Epithelial cell of proximal tubule (primary cell): ENCODE data around the gene SNX9. TPM values are rescaled to one million over a fixed set of nuclear protein-coding genes. Genes with fewer than 3 reads are reported as not detected.

Experiments
- DNase-seq: peaks from one replicate; pipeline ENCODE4 v3.0.0-alpha.2; 2011; ENCODE audit warnings: low read depth
- H3K4me3 ChIP-seq: 2 replicates; pipeline ENCODE4 v1.5.1; 2011; ENCODE audit warnings: low read depth, mild to moderate bottlenecking, low read length
- total RNA-seq: library from RNA; depleted of rRNA; stranded (reverse); fragments of >200 nt; gene quantifications from 2 replicates; pipeline ENCODE4 v1.2.3, GENCODE V29; 2015
- TF ChIP-seq, protein P1 (sequence below): conservative IDR thresholded peaks from 2 replicates; pipeline ENCODE4 v1.5.1; 2012; ENCODE audit warnings: low read depth, mild to moderate bottlenecking, low read length

Gene SNX9
- total RNA-seq, 1 donor from 2014 or later, result 51.3 TPM

DNA sequence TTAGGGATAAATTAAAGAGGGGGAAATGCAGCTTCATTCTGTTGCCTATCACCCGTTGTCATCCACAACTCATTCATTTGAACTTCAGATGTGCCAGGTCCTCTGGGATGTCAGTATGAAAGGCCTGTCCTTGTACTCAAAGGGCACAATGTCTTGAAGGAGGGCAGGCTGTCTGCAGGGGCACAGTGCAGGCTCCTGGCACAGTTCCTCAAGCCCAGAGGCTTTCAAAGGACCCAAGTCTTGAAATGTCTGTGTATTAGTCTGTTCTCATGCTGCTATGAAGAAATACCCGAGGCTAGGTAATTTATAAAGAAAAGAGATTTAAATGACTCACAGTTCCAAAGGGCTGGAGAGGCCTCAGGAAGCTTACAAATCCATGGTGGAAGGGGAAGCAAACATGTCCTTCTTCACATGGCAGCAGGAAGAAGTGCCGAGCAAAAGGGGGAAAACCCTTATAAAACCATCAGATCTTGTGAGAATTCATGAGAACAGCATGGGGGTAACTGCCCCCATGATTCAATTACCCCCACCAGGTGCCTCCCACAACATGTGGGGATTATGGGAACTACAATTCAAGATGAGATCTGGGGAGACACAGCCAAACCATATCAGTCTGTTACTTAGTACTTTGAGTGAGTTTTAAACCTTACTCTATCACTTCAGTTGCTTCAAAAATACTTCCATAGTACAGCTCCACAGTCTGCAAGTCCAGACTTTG, 9.4 kb downstream of the SNX9 start:
- TF ChIP-seq, protein P1, sequence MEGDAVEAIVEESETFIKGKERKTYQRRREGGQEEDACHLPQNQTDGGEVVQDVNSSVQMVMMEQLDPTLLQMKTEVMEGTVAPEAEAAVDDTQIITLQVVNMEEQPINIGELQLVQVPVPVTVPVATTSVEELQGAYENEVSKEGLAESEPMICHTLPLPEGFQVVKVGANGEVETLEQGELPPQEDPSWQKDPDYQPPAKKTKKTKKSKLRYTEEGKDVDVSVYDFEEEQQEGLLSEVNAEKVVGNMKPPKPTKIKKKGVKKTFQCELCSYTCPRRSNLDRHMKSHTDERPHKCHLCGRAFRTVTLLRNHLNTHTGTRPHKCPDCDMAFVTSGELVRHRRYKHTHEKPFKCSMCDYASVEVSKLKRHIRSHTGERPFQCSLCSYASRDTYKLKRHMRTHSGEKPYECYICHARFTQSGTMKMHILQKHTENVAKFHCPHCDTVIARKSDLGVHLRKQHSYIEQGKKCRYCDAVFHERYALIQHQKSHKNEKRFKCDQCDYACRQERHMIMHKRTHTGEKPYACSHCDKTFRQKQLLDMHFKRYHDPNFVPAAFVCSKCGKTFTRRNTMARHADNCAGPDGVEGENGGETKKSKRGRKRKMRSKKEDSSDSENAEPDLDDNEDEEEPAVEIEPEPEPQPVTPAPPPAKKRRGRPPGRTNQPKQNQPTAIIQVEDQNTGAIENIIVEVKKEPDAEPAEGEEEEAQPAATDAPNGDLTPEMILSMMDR, result no peak
- DNase-seq, result no peak

DNA sequence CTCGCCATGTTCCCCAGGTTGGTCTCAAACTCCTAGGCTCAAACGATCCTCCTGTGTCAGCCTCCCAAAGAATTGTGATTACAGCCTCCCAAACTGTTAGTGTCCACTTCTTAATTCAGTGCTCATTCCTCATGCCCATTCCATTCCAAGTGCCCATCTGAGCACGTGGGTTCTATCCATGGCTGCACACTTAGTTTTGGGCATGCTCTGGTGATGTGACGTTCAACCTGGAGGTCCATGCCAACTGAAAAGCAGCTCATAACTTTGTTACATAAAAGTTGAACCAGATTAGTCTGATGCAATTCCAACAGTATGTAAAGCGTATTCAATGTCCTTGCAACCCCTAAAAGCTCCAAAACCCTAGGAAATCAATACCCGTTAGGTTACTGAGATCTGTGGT, 11.5 kb downstream of the SNX9 start:
- TF ChIP-seq, protein P1, result no peak
- no peak overlapping the region for H3K4me3 ChIP-seq
- no peak for DNase-seq

More for the DNA sequence above, 9.4 kb downstream of the SNX9 start:
- no peak overlapping the region for H3K4me3 ChIP-seq

DNA sequence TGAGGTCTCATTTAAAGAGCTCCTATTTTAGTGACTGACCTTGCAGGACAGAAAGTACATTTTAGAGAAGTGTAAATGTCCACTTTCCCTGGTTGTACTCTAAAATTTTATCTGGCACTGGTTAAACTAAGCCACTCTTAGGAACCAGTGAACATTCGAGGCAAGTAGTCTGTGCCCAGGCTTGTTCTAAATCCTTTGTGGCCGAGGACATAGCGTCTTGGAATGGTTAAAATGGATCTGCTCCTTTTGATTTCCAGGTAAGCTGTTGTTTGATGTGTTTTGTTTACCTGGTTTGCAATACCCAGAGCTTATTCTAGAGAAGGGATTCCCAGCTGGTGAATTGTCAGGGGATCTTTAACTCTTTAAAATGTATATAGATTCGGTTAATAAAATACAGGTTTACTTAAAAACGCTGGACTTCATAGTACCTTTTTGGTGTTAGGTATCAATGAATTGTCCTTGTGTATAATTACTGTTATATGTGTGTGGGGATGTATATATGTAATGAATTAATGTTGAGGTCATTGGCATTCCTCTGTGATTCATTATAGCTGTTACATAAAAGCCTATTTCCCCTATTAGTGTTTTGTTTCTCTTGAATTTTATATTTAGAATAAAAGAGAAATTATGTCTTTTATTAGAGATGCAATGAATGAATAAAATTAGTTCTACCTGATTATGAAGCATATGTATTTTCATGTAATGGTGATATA, 15.8 kb downstream of the SNX9 start:
- no peak for DNase-seq
- TF ChIP-seq, protein P1, result no peak
- no peak overlapping the region for H3K4me3 ChIP-seq

DNA sequence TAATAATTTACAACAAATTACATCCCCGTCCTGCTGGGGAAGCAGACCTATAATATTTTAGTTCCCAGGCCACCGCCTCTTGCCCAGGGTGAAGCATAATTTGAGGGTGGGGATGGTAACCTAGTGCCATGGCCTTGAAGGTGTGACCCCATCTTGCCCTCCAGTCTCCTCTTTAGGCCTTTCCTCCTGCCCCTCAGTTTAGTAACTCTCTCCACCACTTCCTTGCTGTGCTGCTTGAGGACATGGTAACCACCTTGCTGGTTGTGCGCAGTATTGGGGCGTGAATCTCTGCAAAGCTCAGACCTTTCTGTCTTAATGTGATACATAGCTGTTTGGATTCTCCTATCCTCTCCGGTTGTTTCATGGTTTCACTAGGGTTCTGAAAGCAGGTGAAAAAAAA, 16.6 kb downstream of the SNX9 start:
- no peak for DNase-seq
- TF ChIP-seq, protein P1, result no peak
- H3K4me3 ChIP-seq, result no peak overlapping the region

DNA sequence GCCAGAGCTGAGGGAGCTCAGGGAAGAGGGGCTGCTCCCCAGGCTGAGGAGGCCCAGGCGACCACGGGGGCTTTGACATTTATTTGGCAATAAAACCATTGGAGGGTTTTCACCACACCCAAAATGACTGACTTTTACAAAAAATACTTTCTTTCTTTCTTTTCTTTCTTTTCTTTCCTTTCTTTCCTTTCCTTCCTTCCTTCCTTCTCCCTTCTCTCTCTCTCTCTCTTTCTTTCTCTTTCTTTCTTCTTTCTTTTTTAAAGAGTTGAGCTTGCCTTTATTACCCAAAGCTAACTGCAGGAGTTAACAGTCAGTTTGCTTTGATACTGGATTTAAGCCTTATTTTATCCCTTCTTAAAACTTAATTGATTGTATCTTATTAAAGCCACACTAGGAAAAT, 17.2 kb downstream of the SNX9 start:
- no peak for DNase-seq
- TF ChIP-seq, protein P1, result no peak
- no peak overlapping the region for H3K4me3 ChIP-seq

DNA sequence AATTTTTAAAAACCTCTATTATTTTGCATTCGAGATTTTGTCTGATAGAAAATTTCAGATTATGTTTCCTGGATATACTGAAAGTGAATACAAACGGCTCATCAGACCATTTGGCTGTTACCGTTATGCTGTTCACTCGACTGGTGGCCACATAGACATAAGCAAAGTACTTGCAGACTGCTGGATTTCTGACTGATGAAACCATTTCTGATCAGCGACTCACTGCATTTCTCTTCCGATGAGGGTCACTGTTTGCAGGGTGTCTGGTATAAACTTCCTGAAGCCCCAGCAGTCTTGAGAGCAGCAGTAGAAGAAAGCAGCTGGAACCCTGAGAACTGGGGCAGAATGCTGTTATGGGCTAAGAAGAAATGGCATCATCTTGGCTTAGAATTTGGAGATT, 17.7 kb downstream of the SNX9 start:
- TF ChIP-seq, protein P1, result no peak
- no peak overlapping the region for H3K4me3 ChIP-seq
- DNase-seq, result peak; percentile 48
